Stimulated activated CD4-positive, alpha-beta T cell treated with anti-CD3 and anti-CD28 coated beads, Interleukin-12 subunit alpha, Interleukin-12 subunit beta, amount 100 ng/mL, for 48 hours (primary cell): ENCODE data around the gene PER2.

Experiments
- DNase-seq, 3 donors: peaks; one replicate each; pipeline ENCODE4 v3.0.0-alpha.2; 2020; ENCODE audit warnings: low read depth in 2 of 3, low spot score in 1 of 3

The PER2 gene

GRCh38 chr2:238233625-238234024 is 54.8 kb downstream of the PER2 start:
- no peak for DNase-seq

- DNase-seq: no peak
Observed at GRCh38 chr2:238231809-238232208, 56.6 kb downstream of the PER2 start.

GRCh38 chr2:238231251-238231793 is 57.1 kb downstream of the PER2 start:
- peak; percentile 55 to 67 (median 61) for DNase-seq

- DNase-seq: no peak
Observed at GRCh38 chr2:238230699-238231098, 57.7 kb downstream of the PER2 start.

DNA sequence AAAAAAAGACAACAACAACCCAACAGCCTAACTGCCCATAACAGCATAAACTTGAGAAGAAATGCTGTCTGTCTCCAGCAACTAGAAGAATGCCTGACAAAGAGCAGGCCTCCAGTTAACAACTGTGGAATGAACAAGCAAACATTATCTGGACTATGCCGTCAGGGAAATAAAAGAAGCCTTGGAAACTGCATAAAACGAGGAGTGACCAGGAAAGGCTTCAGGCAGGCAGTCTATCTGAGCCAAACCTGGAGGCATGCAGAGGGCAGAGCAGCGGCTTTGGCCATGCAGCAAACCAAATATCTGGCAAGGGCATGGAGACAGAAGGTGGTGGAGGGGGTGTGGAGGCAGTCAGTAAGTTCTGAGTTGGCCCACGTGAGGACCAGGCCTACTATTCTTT is 59.7 kb downstream of the PER2 start:
- DNase-seq: no peak

GRCh38 chr2:238227587-238228032 is 60.8 kb downstream of the PER2 start:
- DNase-seq: no peak

- DNase-seq: no peak
Observed at GRCh38 chr2:238226698-238227586, 61.5 kb downstream of the PER2 start.

GRCh38 chr2:238225911-238226697 is 62.3 kb downstream of the PER2 start:
- DNase-seq: no peak

DNA sequence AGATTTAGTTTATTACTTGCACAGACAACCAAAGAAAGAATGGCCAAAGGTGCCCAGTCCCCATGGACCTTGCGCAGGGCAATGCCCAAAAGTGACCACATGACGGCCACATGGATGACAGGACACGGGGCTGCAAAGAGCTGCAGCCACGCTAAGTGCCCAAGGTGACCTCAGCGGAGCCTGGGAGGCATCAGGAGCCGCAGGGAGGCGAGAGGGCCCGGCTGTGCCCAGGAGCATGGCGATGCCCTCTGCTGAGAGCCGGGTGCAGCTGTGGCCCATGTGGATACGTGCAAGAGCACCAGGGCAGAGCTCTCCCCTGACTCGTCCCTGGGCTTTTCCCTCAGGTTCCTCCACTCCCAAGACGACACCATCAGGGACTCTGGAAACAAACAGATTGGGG is 63.3 kb downstream of the PER2 start:
- no peak for DNase-seq

DNA sequence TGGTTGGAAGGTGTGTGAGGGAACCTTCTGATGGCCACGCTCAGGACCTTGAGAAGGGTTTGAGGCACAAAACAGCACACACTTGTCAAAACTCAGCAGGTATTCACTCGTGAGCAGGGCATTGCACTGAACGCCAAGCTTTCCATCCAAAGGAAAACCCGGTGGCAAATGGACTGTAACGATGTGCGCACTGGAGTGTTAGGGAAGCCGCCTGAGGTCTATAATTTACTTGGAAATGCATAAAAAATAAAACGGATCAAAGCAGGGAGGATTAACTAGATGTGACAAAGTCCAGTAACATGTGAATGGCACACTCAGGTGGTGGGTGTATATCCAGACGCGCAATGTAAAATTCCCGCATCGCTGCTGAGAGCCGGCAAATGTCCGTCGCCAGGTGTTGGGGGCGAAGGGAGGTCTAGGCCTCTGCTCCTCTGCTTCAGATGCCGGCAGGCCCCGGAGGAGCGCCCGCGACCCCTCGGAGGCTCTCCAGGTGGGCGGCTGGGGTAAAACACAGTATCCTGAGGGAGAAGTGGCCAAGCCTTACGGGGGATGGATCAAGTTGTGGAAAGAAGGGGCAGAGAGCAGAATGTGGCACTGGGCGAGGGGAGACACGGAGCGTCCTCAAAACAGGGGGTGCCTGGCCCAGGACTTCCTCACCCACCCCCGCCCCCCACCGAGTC is 63.9 kb downstream of the PER2 start:
- DNase-seq: no peak

DNA sequence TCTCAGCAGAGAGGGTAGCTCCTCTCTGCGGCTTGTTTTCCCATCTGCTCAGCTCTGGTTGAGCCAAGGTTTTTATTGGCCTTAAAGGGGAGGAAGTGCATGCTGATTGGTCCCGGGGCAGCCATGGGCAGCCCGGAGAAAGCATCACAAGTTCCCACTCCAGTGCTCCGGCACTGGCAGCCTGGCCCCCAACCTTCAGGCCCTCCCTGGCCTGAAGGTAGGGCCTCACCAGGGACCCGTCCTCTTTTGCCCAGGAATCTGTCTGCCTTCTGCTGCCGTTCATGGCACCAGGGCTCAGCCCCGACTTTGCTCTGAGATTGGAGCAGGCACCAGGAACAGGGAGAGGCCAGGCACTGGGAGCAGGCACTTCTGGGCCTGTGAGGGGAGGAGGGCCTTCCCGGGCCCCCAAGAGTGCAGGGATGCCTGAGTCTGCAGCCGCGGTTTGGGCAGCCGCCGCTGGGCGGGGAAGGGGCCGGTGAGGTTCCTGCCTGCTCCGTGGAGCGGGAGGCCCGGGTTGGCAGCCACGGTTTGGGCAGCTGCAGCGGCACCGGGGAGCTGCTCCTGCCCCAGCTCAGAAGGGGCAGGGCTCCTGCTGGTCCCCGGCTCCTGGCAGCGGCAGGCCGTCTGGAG is 67.4 kb downstream of the PER2 start:
- no peak for DNase-seq

- DNase-seq: no peak
Observed at GRCh38 chr2:238220274-238220891, 68.0 kb downstream of the PER2 start.

DNA sequence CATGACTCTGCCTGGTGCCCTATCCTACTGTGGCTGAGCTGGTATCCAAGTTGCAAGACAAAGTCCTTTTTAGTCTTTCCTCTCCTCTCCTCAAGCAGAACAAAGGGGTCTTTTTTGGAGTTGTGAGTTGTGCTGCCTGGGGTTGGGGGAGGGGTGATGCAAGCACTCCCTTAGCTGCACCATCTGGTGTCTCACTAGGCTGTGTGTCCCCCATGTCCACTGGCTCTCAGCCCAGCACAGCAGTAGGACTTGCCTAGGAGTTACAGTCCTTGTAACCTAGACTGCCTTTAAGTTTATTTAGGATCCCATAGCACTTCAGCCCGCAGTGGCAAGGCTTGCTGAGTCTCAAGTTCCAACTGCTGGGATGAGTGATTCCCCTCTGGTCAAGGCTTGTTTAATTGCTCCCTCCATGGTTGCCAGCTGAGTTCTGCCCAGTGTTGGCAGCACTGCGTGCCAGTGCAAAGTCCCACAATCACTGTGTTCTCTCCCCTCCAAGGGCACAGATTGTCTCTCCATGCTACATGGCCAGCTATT is 71.7 kb downstream of the PER2 start:
- no peak for DNase-seq

DNA sequence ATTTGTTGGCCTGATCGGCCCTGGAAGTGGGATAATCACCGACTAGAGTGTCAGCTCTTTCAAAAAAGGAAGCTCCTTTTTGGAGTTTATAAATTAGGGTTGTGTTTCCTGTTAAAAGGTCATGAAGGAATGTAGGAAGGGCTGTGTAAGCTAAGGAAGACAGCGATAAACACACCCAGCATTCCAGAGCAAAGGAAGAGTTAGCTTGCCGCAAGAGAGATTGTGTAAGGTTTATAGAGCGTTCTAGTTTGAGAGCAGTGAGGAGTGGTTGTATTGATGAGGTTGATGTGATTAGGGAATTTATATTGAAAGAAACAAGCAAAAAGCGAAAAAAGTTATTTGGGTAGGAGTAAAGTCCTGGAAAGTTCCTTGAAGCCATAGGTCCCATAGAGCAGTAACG is 81.4 kb downstream of the PER2 start:
- no peak for DNase-seq

GRCh38 chr2:238203973-238204683 is 84.3 kb downstream of the PER2 start:
- no peak for DNase-seq

DNA sequence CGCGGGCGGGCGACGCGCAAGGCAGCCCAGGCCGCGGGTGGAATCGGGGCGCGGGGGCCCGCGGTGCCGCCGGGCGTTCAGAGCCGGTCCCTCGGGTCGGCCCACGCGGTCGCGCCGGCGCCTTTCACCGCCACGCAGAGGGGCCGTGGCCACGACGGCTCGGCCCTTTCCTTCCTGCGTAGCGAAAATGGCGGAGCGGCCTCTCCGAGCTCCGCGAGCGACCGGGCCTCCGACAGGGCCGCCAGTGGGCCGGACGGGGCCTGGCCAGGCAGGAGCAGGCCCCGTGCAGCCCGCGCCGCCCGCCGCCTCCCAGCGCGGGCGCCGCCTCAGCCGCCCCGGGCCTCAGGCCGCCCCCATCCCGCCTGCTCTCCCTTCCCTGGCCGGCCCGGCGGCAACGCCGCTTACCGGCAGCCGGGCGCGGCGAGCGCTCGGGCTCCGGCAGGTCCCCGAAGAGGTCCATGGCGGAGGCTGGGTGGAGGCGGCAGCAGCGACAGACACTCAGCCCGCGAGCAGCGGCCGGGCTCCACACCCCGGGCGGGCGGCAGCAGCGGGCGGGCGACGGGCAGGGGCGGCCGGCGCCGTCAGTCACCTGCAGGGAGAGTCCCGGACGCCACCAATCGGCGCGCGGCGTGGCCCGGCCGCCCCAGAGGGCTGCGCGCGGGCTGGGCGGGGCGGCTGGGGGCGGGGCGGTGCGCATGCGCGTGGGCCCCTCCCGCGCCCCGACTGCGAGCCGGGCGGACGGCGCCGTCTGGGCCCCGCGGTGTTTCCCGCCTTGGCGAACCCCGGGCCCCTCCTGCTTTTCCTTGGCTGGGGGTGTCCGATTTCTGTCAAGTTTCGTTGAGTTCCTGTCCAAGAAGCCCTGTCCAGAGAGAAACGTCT is 85.1 kb downstream of the PER2 start, which contains the start of gene ILKAP:
Gene ILKAP, minus strand, starts transcription at position 602 of the 879 bp plus-strand sequence. Its CDS starts 142 bp downstream, at position 460.
- DNase-seq: peak; percentile 76 to 86 (median 78)

GRCh38 chr2:238202326-238203093 is 85.9 kb downstream of the PER2 start:
- no peak for DNase-seq
